HG03520 (cell line): ENCODE data around the gene INHA.

ENCODE experiments used
- ATAC-seq: cut with Tn5 transposase; IDR thresholded peaks from one replicate; pipeline ENCODE4 v1.9.1; 2021; ENCODE audit warnings: mild to moderate bottlenecking, moderate library complexity; ENCODE audit not compliant: unreplicated experiment

Gene INHA

GRCh38 chr2:219540784-219541504 is 31.2 kb upstream of the INHA start:
- no peak for ATAC-seq

- ATAC-seq: peak; percentile 44
Measured at GRCh38 chr2:219541611-219542180, 30.4 kb upstream of the INHA start.

- ATAC-seq: peak; percentile 34
Measured at GRCh38 chr2:219542931-219543595, 29.0 kb upstream of the INHA start.

GRCh38 chr2:219543596-219544358 is 28.3 kb upstream of the INHA start, which contains the start of the genes CHPF and TMEM198:
CHPF (minus strand) TSS chr2:219543809; CDS start chr2:219543538, 271 bp downstream.
TMEM198 (plus strand) TSS chr2:219544028; CDS start chr2:219544728, 700 bp downstream.
- peak; percentile 70 for ATAC-seq

- no peak for ATAC-seq
Measured at GRCh38 chr2:219544567-219544966, 27.5 kb upstream of the INHA start.

- no peak for ATAC-seq
Measured at GRCh38 chr2:219545295-219545942, 26.7 kb upstream of the INHA start.

GRCh38 chr2:219545943-219546352 is 26.2 kb upstream of the INHA start:
- ATAC-seq: no peak

- no peak for ATAC-seq
Measured at GRCh38 chr2:219547621-219548020, 24.5 kb upstream of the INHA start.

GRCh38 chr2:219548990-219549389 is 23.1 kb upstream of the INHA start:
- ATAC-seq: no peak

GRCh38 chr2:219549619-219550018 is 22.5 kb upstream of the INHA start:
- no peak for ATAC-seq

- ATAC-seq: peak; percentile 3
Measured at GRCh38 chr2:219551441-219552381, 20.4 kb upstream of the INHA start.

GRCh38 chr2:219552382-219553167 is 19.5 kb upstream of the INHA start:
- peak; percentile 70 for ATAC-seq

GRCh38 chr2:219553168-219553417 is 19.0 kb upstream of the INHA start:
- no peak for ATAC-seq

- ATAC-seq: no peak
Measured at GRCh38 chr2:219553463-219553963, 18.6 kb upstream of the INHA start.

GRCh38 chr2:219554350-219554749 is 17.8 kb upstream of the INHA start:
- ATAC-seq: no peak

- no peak for ATAC-seq
Measured at GRCh38 chr2:219555956-219556355, 16.2 kb upstream of the INHA start.

GRCh38 chr2:219556413-219556812 is 15.7 kb upstream of the INHA start:
- ATAC-seq: no peak

- ATAC-seq: no peak
Measured at GRCh38 chr2:219557320-219557719, 14.8 kb upstream of the INHA start.
